ENCODE results near the gene HTRA2.

The HTRA2 gene

GRCh38 chr2:74515271-74515980 lies 14.3 kb upstream of the HTRA2 start:
- DNase-seq: no peak

DNA sequence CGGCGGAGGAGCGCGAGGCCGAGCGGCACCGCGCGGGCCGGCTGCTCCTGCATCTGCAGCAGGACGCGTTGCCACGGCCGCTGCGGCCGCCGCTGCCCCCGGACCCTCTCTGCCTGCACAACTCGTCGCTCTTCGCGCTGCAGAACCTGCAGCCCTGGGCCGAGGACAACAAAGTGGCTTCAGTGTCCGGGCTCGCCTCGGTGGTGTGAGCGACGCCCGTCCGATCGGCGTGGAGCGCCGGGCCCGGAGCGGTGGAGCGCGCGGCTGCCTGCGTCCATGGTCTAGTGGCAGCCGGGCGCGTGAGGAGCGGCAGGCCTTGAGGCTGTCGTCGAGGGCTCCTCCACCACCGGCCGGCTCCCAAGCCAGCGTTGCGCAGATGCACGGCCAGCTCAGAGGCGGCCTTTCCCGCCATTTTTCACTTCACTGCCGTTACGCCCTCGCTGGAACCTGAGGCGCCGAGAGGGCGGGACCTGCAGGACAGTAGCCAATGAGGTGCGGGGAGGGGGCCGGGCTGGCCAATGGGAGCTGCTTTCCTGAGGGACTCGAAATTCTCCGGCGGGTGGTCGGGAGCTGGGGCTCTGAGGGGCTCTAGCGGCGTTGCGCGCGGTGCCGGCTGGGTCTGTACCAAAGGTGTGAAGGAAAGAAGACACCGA lies 13.6 kb upstream of the HTRA2 start:
- DNase-seq: peak in 19 of 51 donors; percentile 2 to 57 (median 14)

DNA sequence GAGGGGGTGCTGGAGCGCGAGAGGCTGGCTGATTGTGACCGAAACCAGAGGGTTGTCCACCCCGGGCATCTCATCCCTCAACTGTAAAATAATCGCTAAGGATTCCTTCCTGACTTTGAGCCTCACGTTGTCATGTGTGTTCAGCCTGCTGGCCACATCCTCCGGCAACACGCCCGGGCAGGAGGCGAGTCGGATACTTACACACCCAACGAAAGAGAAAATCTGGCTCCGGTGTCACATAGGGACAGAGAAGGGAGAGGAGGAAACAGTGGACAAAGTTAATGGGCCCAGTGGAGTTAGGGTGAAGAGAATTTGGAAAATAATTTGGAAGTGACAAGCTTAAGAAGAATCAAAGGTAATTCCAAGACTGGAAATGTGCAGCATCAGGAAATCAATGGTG lies 13.1 kb upstream of the HTRA2 start:
- no peak for DNase-seq

DNA sequence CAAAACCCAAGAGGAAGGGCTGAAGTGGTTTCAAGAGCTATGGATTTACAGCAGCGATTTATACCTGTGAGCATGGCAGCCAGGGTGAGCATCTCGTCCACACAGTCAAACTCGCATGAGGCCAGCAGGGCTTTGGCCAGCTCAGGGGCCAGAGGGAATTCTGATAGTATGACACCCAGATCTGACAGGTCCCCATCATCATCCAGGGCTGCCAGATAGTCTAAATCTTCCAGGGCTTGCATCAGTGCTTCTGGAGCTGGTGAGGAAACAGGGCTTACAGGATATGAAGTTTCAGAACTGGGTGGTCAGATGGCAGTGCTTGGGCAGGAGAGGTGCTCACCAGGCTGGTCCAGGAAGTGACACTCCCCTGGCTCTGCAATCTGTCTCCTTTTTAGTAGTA lies 7.2 kb upstream of the HTRA2 start:
- DNase-seq: no peak

DNA sequence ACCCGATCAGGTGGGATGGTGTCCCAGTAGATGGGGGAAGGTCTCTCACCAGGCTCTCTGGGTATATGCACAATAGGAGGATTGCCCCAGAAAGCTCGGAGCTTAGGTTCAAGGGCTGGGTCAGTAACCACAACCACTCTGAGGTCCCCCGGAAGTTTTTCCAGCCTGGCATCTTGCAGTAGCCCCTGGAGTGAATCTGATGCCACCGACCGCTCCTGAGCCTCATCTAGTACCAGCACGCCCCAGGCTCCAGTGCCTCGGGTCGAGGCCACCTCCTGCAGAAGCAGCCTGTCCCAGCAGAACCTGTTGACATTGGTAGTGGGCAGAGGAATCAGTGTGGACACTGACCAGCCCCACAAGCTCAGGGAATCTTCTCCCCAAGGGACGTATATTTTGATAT lies 5.7 kb upstream of the HTRA2 start:
- DNase-seq: no peak

DNA sequence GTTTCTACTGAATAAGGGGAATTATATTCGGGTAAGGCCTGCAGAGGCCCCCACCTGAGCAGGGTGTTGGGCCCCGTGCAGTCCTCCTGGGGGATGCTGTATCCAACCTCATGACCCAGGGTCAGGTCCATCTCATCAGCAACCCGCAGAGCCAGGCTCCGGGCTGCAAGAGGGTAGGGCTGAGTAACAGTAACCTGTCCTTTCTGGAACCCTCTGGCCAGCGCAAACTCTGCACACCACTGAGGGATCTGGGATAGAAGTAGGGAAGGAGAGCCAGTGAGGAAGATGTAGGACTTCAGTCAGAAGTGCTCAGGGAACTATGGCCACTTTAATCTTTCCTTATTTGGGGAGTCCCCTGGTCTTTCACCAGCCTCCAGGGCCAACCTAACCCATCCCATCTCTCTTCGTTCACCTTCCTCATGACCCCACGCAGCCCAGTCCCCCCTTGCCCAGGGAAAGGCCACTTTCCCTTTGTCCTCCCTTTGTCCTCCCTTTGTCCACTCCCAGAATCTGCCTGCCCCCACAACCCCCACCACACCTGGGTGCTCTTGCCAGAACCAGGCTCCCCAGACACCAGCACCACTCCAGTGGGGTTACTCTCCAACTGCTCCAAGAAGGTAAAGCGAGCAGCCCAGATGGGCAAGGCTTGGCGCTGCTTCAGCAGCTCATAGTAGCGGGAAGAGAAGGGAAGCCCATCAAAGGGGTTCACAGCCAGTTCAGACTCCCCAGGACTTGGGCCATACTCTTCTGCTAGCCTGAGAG lies 4.6 kb upstream of the HTRA2 start:
- DNase-seq: no peak

GRCh38 chr2:74525717-74526648 lies 3.8 kb upstream of the HTRA2 start, which contains the start of gene DQX1:
DQX1 (minus strand) TSS chr2:74526231; CDS start chr2:74525729, 502 bp downstream.
- DNase-seq: no peak

GRCh38 chr2:74526649-74527230 lies 3.0 kb upstream of the HTRA2 start:
- DNase-seq: no peak

- no peak for DNase-seq
Measured at GRCh38 chr2:74527741-74528140, 2.0 kb upstream of the HTRA2 start.

GRCh38 chr2:74528600-74529356 lies 955 bp upstream of the HTRA2 start:
- peak in 1 of 51 donors; percentile 65 for DNase-seq

DNA sequence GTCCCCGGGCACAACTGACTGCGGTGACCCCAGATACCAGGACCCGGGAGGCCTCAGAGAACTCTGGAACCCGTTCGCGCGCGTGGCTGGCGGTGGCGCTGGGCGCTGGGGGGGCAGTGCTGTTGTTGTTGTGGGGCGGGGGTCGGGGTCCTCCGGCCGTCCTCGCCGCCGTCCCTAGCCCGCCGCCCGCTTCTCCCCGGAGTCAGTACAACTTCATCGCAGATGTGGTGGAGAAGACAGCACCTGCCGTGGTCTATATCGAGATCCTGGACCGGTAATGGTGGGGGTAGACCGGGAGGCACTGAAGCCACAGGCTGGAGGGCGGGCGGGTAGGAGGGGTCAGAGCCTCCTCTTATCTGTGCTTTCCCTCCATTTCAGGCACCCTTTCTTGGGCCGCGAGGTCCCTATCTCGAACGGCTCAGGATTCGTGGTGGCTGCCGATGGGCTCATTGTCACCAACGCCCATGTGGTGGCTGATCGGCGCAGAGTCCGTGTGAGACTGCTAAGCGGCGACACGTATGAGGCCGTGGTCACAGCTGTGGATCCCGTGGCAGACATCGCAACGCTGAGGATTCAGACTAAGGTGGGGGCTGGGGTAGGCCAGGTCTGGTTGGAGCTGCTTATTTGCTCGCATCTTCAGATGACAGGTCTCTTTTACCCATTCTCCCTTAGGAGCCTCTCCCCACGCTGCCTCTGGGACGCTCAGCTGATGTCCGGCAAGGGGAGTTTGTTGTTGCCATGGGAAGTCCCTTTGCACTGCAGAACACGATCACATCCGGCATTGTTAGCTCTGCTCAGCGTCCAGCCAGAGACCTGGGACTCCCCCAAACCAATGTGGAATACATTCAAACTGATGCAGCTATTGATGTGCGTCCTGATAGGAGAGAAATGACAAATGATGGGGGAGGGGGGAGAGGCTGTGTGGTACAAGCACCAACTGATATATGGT lies 780 bp downstream of the HTRA2 start:
- DNase-seq: peak in 26 of 51 donors; percentile 18 to 60 (median 38)

- no peak for DNase-seq
Measured at GRCh38 chr2:74531666-74532065, 1.9 kb downstream of the HTRA2 start.

GRCh38 chr2:74532222-74532621 lies 2.5 kb downstream of the HTRA2 start:
- no peak for DNase-seq

- no peak for DNase-seq
Measured at GRCh38 chr2:74533464-74533863, 3.7 kb downstream of the HTRA2 start.

GRCh38 chr2:74534411-74534810 lies 4.7 kb downstream of the HTRA2 start:
- no peak for DNase-seq

- no peak for DNase-seq
Measured at GRCh38 chr2:74535440-74535965, 5.8 kb downstream of the HTRA2 start.

DNA sequence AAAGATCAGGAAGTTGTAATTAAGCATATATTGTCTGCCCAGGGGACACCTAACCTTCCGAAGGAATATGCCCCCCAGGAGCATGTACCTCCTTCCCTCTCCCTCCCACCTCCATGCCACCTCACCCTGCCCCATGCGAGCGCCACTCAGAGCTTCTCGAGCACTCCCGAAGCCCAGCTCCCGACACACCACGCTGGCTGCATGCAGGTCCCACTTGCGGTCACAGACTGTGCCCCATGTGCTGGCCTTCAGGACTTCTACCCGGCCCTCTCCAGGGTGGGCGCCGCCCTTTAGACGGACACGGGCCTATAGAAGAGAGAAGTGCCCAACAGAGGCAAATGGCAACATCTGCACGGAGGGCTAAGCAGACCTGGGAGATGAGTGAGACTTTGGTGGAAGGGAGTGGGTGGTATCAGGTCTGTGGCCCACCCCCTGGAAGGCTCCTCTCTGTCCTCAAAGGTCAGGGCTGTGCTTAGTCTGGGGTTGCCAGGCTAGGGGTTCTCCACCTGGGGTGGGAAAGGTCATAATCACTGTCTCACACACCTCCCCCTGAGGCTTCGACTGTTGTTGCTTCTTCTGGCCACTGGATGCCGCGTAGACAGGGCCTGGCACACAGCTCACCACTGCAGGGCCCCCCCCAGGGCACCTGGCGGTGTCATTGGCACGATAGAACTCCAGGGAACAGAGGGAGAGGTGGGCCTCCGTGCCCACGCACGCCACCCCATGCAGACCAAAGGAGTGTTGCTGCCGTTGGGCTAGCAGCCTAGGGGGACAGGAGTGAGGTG lies 6.6 kb downstream of the HTRA2 start:
- DNase-seq: no peak

- DNase-seq: no peak
Measured at GRCh38 chr2:74537140-74537539, 7.4 kb downstream of the HTRA2 start.

Data from hypothalamus (tissue), 51 donors.